DOHH2 (cell line): ENCODE results near the gene PIN1.

ENCODE experiments used
- EZH2phosphoT487 ChIP-seq: fragments of 200-600 bp; sonication (generic); IDR thresholded peaks from 2 replicates; pipeline ENCODE4 v1.6.1; 2017; ENCODE audit warnings: borderline replicate concordance, mild to moderate bottlenecking, antibody characterized with exemption, low read length, moderate library complexity, mixed read lengths
- TF ChIP-seq, protein P1 (sequence below): fragments of 200-600 bp; sonication (generic); IDR thresholded peaks from one replicate; pipeline ENCODE4 v1.5.1; 2014; ENCODE audit warnings: antibody characterized with exemption, mild to moderate bottlenecking, low read depth, low read length; ENCODE audit not compliant: poor library complexity, severe bottlenecking

DNA sequence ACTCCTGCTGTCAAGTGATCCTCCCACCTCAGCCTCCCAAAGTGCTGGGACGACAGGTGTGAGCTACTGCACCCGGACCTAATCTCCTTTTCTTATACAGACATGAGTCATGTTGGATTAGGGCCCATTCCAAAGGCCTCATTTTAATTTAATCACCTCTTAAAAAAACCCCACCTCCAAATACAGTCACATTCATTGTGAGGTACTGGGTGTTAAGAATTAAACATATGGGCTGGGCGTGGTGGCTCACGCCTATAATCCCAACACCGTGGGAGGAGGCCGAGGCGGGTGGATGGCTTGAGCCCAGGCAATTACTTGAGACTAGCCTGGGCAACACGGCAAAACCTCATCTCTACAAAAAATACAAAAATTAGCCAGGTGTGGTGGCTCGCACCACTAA is 46.6 kb downstream of the PIN1 start:
- TF ChIP-seq, protein P1, sequence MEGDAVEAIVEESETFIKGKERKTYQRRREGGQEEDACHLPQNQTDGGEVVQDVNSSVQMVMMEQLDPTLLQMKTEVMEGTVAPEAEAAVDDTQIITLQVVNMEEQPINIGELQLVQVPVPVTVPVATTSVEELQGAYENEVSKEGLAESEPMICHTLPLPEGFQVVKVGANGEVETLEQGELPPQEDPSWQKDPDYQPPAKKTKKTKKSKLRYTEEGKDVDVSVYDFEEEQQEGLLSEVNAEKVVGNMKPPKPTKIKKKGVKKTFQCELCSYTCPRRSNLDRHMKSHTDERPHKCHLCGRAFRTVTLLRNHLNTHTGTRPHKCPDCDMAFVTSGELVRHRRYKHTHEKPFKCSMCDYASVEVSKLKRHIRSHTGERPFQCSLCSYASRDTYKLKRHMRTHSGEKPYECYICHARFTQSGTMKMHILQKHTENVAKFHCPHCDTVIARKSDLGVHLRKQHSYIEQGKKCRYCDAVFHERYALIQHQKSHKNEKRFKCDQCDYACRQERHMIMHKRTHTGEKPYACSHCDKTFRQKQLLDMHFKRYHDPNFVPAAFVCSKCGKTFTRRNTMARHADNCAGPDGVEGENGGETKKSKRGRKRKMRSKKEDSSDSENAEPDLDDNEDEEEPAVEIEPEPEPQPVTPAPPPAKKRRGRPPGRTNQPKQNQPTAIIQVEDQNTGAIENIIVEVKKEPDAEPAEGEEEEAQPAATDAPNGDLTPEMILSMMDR, result no peak
- no peak for TF ChIP-seq EZH2phosphoT487
